HepG2 (cell line): Measurements from ENCODE around the gene RUFY2. TPM values are rescaled to one million over a fixed set of nuclear protein-coding genes. Genes with fewer than 3 reads are reported as not detected.
A peak's percentile ranks its signal among the peaks of the same experiment; 100 is the strongest.

Experiments used
- CCDC6 ChIP-seq: sonication (generic); formaldehyde crosslinking; IDR thresholded peaks from 2 replicates; pipeline ENCODE4 v1.8.1; 2022; ENCODE audit warnings: mild to moderate bottlenecking, missing genetic modification reagents, moderate library complexity
- CHCHD3 ChIP-seq: sonication (generic); formaldehyde crosslinking; IDR thresholded peaks from 2 replicates; pipeline ENCODE4 v1.8.0; 2022; ENCODE audit warnings: mild to moderate bottlenecking, missing genetic modification reagents, moderate library complexity
- EP300 ChIP-seq, 3 experiments: sonication (generic) in 1 of 3; formaldehyde crosslinking in 1 of 3; IDR thresholded peaks; 2 replicates each; pipeline versions ENCODE4 v1.5.1 to v1.6.1; 2011 to 2020; ENCODE audit warnings: low read depth in 2 of 3, low read length in 2 of 3, borderline replicate concordance in 1 of 3, improper control_type of control experiment in 1 of 3, mild to moderate bottlenecking in 1 of 3, missing genetic modification reagents in 1 of 3, moderate library complexity in 1 of 3
- FOXA1 ChIP-seq, 2 experiments: fragments of 450-650 bp in 1 of 2; sonication (generic) in 1 of 2; formaldehyde crosslinking in 1 of 2; IDR thresholded peaks; 2 replicates each; pipeline versions ENCODE4 v1.4.0 to v1.6.1; 2016 to 2020; ENCODE audit warnings: missing genetic modification reagents in 1 of 2
- KDM1A ChIP-seq: IDR thresholded peaks from 2 replicates; pipeline ENCODE4 v1.6.1; 2016; ENCODE audit warnings: missing compliant biosample characterization
- MAZ ChIP-seq, 2 experiments: sonication (generic) in 1 of 2; formaldehyde crosslinking in 1 of 2; IDR thresholded peaks; 2 replicates each; pipeline versions ENCODE4 v1.5.0 to v1.6.1; 2012 to 2020; ENCODE audit warnings: low read depth in 2 of 2, mild to moderate bottlenecking in 2 of 2, borderline replicate concordance in 1 of 2, improper control_type of control experiment in 1 of 2, low read length in 1 of 2, missing genetic modification reagents in 1 of 2, moderate library complexity in 1 of 2
- MED13 ChIP-seq: sonication (generic); formaldehyde crosslinking; IDR thresholded peaks from 2 replicates; pipeline ENCODE4 v1.5.0; 2020; ENCODE audit warnings: missing genetic modification reagents
- RCOR2 ChIP-seq: IDR thresholded peaks from 2 replicates; pipeline ENCODE4 v1.6.1; 2016; ENCODE audit warnings: missing biosample characterization, missing genetic modification reagents
- SNRNP70 ChIP-seq: fragments of 200-400 bp; formaldehyde crosslinking; IDR thresholded peaks from 2 replicates; pipeline ENCODE4 v1.6.1; 2017; ENCODE audit warnings: mild to moderate bottlenecking, low read depth, low read length, moderate library complexity
- SRSF1 ChIP-seq: fragments of 200-400 bp; formaldehyde crosslinking; optimal IDR thresholded peaks from 2 replicates; pipeline ENCODE3; 2017; ENCODE audit warnings: mild to moderate bottlenecking, low read depth, low read length, moderate library complexity
- TAF1 ChIP-seq: sonication (generic); formaldehyde crosslinking; IDR thresholded peaks from 2 replicates; pipeline ENCODE4 v1.4.0; 2020; ENCODE audit warnings: missing genetic modification reagents
- THAP8 ChIP-seq: sonication (generic); formaldehyde crosslinking; IDR thresholded peaks from 2 replicates; pipeline ENCODE4 v1.5.1; 2020; ENCODE audit warnings: missing genetic modification reagents, mild to moderate bottlenecking, borderline replicate concordance
- TP53 ChIP-seq: sonication (generic); formaldehyde crosslinking; conservative IDR thresholded peaks from 2 replicates; pipeline ENCODE4 v1.4.0; 2020; ENCODE audit warnings: missing genetic modification reagents
- ZBTB4 ChIP-seq: sonication (generic); formaldehyde crosslinking; IDR thresholded peaks from 2 replicates; pipeline ENCODE4 v1.4.0; 2020; ENCODE audit warnings: missing genetic modification reagents, mild to moderate bottlenecking, borderline replicate concordance
- ZHX1 ChIP-seq: sonication (generic); formaldehyde crosslinking; IDR thresholded peaks from 2 replicates; pipeline ENCODE4 v1.8.1; 2022; ENCODE audit warnings: low read depth, mild to moderate bottlenecking, missing genetic modification reagents
- ZKSCAN5 ChIP-seq: sonication (generic); formaldehyde crosslinking; IDR thresholded peaks from 2 replicates; pipeline ENCODE4 v1.5.1; 2020; ENCODE audit warnings: mild to moderate bottlenecking, missing genetic modification reagents
- ZNF556 ChIP-seq: sonication (generic); formaldehyde crosslinking; IDR thresholded peaks from 2 replicates; pipeline ENCODE4 v1.4.0; 2020; ENCODE audit warnings: mild to moderate bottlenecking, missing genetic modification reagents, borderline replicate concordance
- ZNF563 ChIP-seq: sonication (generic); formaldehyde crosslinking; IDR thresholded peaks from 2 replicates; pipeline ENCODE4 v1.8.0; 2022; ENCODE audit warnings: mild to moderate bottlenecking, moderate library complexity, missing genetic modification reagents
- ZNF629 ChIP-seq: sonication (generic); formaldehyde crosslinking; conservative IDR thresholded peaks from 2 replicates; pipeline ENCODE4 v1.5.0; 2020; ENCODE audit warnings: missing genetic modification reagents
- ZNF737 ChIP-seq: sonication (generic); formaldehyde crosslinking; IDR thresholded peaks from 2 replicates; pipeline ENCODE4 v1.5.0; 2020; ENCODE audit warnings: missing genetic modification reagents, mild to moderate bottlenecking, borderline replicate concordance
- ZNF768 ChIP-seq: sonication (generic); formaldehyde crosslinking; IDR thresholded peaks from 2 replicates; pipeline ENCODE4 v1.4.0; 2020; ENCODE audit warnings: missing genetic modification reagents
- polyA plus RNA-seq, 8 experiments: library from polyadenylated mRNA; depleted of rRNA in 3 of 8; stranded (reverse) in 7 of 8; unstranded in 1 of 8; fragments of >200 nt; fragmentation: Illumina TruSeq in 4 of 8; extraction: Trizol in 4 of 8; gene quantifications; 2 replicates each; pipeline versions ENCODE4 v1.2.1 to v1.2.3, GENCODE V29; 2011 to 2016; ENCODE audit warnings: low read depth in 4 of 8, missing spikeins in 1 of 8, mixed read lengths in 1 of 8; ENCODE audit not compliant: insufficient read depth in 1 of 8
- total RNA-seq, 5 experiments: library from RNA; depleted of rRNA; stranded (reverse); fragments of >200 nt; fragmentation: Illumina TruSeq; extraction: Trizol; gene quantifications; 2 replicates each; pipeline ENCODE4 v1.2.3, GENCODE V29; 2016; ENCODE audit warnings: low read depth in 1 of 5

Gene RUFY2
- total and polyA plus RNA-seq, 2 of the 13 experiments (the other 11 are each of a cell fraction or from before 2014, with no cell fraction given): 10.1 to 16.1 TPM

GRCh38 chr10:68331455-68332258, 75.4 kb downstream of the RUFY2 start, which contains the start of gene HNRNPH3 (continued):
- TF ChIP-seq KDM1A (CRISPR knock-in tag): no peak
- 0 out of 2 replicates have a peak, but pooled peaks have one; percentile 62 for TF ChIP-seq THAP8
- peak; percentile 92; the same call in 1 of the 2 replicates for TF ChIP-seq ZBTB4 (CRISPR knock-in tag)
- TF ChIP-seq ZHX1 (CRISPR knock-in tag): peak; percentile 95
- TF ChIP-seq ZNF629: 0 out of 2 replicates have a peak, but pooled peaks have one; percentile 30
- no peak for TF ChIP-seq SNRNP70
- TF ChIP-seq RCOR2 (CRISPR knock-in tag): no peak
- TF ChIP-seq EP300 (IDR thresholded peaks at IDR 0.05; ENCODE audit: low read depth in 2 of 2, low read length in 2 of 2): no peak
- peak; percentile 37; the same call in 1 of the 2 replicates for TF ChIP-seq EP300 (CRISPR knock-in tag; IDR thresholded peaks at IDR 0.05; ENCODE audit: borderline replicate concordance)
- TF ChIP-seq SRSF1: no peak
- TF ChIP-seq FOXA1 (IDR thresholded peaks at IDR 0.05): no peak
- peak; percentile 33; the same call in 1 of the 2 replicates for TF ChIP-seq FOXA1 (CRISPR knock-in tag; IDR thresholded peaks at IDR 0.05)
- peak; percentile 100 for TF ChIP-seq TAF1 (CRISPR knock-in tag)
- TF ChIP-seq ZNF737 (CRISPR knock-in tag): no peak
- no peak for TF ChIP-seq MAZ (IDR thresholded peaks at IDR 0.05; ENCODE audit: borderline replicate concordance, low read depth, low read length)
- peak; percentile 98 for TF ChIP-seq MAZ (CRISPR knock-in tag; IDR thresholded peaks at IDR 0.05; ENCODE audit: low read depth)
- no peak for TF ChIP-seq ZKSCAN5 (CRISPR knock-in tag)
- no peak for TF ChIP-seq TP53
- TF ChIP-seq ZNF563 (CRISPR knock-in tag): peak; percentile 82; the same call in 1 of the 2 replicates
- peak; percentile 77 for TF ChIP-seq CCDC6 (CRISPR knock-in tag)
- TF ChIP-seq ZNF556: peak; percentile 92; the same call in 1 of the 2 replicates
- TF ChIP-seq ZNF768 (CRISPR knock-in tag): peak; percentile 66; the same call in 1 of the 2 replicates
- TF ChIP-seq CHCHD3: no peak; the same call in 1 of the 2 replicates
- peak; percentile 91; the same call in 1 of the 2 replicates for TF ChIP-seq MED13
